ENCODE data around the gene ATP5ME. TPM values are rescaled to one million over a fixed set of nuclear protein-coding genes. Genes with fewer than 3 reads are reported as not detected.
A peak's percentile ranks its signal among the peaks of the same experiment; 100 is the strongest.

ATP5ME gene
- total RNA-seq, 1 donor from 2014 or later = 224 TPM

DNA sequence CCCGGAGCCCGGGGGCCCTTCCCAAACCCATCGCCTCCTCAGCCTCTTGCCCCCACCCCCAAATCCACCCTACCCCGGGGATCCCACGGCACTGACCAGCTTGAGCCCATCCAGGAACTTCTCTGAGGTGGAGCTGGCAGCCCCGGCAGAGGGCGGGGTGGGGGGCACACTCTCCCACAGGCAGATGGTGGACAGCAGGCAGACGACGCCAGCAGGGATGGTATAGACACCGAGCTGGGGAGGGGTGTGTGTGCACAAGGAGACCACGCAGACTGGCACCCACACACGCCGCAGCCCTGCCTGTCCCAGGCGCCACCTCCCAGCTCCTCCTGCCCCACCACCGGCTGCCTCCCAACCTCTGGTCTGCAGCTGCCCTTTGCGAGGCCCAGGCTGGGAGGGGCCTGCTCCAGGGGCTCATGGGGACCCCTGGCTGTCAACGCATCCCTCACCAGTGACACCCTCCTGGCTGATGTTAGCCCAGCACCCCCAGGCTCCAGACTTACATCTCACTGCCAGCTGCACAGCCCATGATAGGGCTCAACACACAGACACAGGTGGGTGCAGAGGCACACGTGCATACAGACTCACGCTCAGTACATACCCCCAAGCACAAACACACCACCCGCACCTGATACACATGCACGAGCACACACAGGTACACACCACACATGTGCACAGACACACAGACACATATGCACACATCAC is 10.7 kb upstream of the ATP5ME start:
- no peaks in the 10 kb centered on the region for H3K36me3 Mint-ChIP-seq (ENCODE audit: low read depth)
- H3K27me3 Mint-ChIP-seq (ENCODE audit: insufficient read depth) = peaks cover 3% of the 10 kb centered on the region
- no peak overlapping the region for H3K27ac Mint-ChIP-seq
- H3K4me3 Mint-ChIP-seq = no peak overlapping the region
- no peak for DNase-seq (ENCODE audit: low spot score)
- intact Hi-C loops (cut with micrococcal nuclease) = no loop called here
- H3K9me3 Mint-ChIP-seq = no peaks in the 10 kb centered on the region
- H3K4me1 Mint-ChIP-seq (ENCODE audit: low read depth) = no peaks in the 10 kb centered on the region

DNA sequence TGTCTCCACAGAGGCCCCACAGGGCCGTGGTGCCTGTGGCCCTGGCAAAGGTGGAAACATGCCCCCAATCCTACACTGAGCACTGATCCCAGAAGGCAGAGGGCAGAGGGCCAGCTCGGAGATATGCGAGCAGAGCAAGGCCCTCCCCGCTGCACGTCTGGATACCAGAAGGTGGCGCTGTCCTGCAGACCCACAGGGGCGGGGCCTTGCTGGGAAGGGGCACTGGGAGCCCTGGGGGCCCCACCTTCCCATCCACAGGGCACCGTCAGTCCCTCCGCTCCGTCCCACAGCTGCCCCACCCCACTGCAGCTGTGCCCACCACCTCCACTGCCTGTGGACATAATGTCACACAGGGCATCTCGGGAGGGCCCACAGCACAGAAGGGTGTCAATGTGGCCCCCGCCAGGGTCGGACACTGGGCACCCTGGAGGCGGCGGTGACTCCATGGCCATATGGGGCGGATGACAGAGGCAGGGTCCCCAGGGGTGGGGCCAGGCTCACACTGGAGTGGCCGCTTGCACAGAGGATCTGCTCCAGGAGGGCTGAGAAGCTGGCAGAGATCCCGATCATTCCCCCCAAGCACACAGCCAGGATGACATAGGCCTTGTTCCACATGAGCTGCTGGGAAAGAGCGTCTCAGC is 10.0 kb upstream of the ATP5ME start:
- Mint-ChIP-seq H3K27ac (no peak overlapping the region), H3K4me1 (ENCODE audit: low read depth) (no peaks in the 10 kb centered on the region), H3K9me3 (no peaks in the 10 kb centered on the region), H3K36me3 (ENCODE audit: low read depth) (no peaks in the 10 kb centered on the region), H3K27me3 (ENCODE audit: insufficient read depth) (peaks cover 3% of the 10 kb centered on the region), H3K4me3 (no peak overlapping the region)
- DNase-seq (ENCODE audit: low spot score) = peak; percentile 37
- intact Hi-C loops (cut with micrococcal nuclease) = no loop called here

DNA sequence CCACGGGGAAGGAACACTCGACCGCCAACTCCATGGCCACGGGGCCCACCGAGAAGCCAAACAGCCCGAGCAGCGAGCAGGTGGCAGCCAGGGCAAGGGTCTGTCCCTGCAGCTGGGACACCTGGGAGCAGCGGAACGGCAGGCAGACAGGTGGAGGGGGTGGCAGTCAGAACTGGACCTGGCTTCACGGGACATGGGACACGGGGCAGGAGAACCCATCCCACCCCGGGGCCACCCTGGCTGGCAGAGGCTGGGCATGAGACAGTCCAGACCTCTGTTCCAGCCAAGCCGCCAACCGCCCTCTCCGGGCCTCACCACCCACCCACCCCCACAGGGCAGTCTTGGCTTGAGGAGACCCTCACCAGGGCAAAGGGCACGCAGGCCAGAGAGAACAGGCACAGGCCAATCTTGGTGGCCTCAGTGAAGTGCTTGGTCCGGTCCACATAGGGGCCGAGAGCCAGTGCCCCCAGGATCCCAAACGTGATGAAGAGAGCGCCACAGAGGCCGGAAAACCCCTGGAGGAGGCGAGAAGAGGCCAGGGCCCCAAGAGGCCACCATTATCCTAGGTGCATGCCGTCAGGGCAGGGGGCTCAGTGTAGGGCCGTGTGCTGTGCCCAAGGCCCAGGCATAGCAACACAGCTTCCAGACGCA is 9.3 kb upstream of the ATP5ME start:
- Mint-ChIP-seq H3K4me3 (no peak overlapping the region), H3K36me3 (ENCODE audit: low read depth) (no peaks in the 10 kb centered on the region), H3K9me3 (no peaks in the 10 kb centered on the region), H3K4me1 (ENCODE audit: low read depth) (no peaks in the 10 kb centered on the region), H3K27me3 (ENCODE audit: insufficient read depth) (no peaks in the 10 kb centered on the region), H3K27ac (no peak overlapping the region)
- DNase-seq (ENCODE audit: low spot score) = no peak
- intact Hi-C loops (cut with micrococcal nuclease) = no loop called here

DNA sequence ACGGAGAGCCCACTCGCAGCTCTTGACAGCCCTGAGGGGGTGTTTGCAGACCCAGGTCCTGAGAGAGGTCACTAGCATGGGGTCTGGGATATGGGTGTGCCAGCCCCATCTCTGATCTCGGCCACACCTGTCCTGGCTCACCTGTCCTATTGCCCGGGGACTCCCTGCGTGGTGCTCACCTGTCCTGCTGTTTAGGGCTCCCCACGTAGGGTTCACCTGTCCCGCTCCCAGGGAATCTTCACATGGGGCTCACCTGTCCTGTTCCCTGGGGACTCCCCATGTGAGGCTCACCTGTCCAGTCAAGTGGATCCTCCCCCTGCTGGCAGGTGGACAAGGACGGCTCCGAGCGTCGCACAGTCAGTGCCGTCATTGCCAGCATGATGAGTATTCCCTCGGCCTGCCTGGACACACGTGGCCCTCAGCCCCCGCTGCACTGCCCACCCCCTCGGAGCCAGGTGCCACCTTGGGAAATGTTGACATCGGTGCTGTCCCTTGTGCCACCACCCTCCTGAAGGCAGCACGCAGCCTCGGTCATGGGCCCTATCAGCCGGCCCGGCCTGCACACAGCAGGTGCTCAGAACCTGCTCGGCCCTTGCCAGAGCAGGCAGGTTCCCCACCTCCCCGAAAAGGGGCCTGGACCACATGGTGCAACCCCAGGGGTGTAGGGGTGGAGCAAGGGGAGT is 8.6 kb upstream of the ATP5ME start:
- Mint-ChIP-seq H3K27me3 (ENCODE audit: insufficient read depth) (no peaks in the 10 kb centered on the region), H3K9me3 (no peaks in the 10 kb centered on the region), H3K36me3 (ENCODE audit: low read depth) (no peaks in the 10 kb centered on the region), H3K27ac (no peak overlapping the region), H3K4me1 (ENCODE audit: low read depth) (no peaks in the 10 kb centered on the region), H3K4me3 (no peak overlapping the region)
- no peak for DNase-seq (ENCODE audit: low spot score)
- intact Hi-C loops (cut with micrococcal nuclease) = no loop called here

DNA sequence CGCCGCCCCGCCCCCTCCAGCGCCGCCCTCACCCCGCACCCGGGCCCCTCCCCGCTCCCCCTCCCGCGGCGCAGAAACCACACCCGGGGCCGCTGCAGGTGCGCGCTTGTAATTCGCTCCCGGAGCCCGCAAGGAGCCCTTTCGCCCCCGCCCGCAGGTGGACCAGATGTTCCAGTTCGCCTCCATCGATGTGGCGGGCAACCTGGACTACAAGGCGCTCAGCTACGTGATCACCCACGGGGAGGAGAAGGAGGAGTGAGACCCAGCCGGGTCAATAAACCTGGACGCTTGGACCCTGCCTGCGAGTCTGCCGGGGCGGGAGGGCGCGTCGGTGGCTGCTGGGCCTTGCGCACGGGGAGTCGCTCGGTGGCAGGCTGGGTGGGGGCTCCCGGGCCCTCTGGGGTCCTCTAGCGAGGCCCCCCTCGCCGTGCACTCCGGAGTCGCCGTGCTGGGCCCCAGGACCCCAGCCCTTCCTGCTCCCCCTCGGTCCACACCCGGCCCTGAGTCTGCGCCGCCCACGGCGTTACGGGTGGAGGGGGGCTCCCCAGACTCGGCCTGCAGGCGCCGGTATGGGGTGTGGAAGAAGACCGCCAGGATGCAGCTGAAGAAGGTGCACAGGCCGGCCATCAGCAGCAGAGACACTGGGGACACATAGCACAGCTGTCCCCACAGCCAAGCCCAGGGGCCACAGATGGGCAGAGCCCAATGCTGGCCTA is 7.8 kb upstream of the ATP5ME start:
- no peaks in the 10 kb centered on the region for H3K27me3 Mint-ChIP-seq (ENCODE audit: insufficient read depth)
- no peaks in the 10 kb centered on the region for H3K9me3 Mint-ChIP-seq
- no peak overlapping the region for H3K27ac Mint-ChIP-seq
- no peak overlapping the region for H3K4me3 Mint-ChIP-seq
- intact Hi-C loops (cut with micrococcal nuclease) = loop anchor here (1.0 to 2.0 kb wide), 2 partner anchors 23 to 101 kb away; partner anchors contain the start of gene PCGF3
- no peak for DNase-seq (ENCODE audit: low spot score)
- H3K4me1 Mint-ChIP-seq (ENCODE audit: low read depth) = no peaks in the 10 kb centered on the region
- H3K36me3 Mint-ChIP-seq (ENCODE audit: low read depth) = no peaks in the 10 kb centered on the region

DNA sequence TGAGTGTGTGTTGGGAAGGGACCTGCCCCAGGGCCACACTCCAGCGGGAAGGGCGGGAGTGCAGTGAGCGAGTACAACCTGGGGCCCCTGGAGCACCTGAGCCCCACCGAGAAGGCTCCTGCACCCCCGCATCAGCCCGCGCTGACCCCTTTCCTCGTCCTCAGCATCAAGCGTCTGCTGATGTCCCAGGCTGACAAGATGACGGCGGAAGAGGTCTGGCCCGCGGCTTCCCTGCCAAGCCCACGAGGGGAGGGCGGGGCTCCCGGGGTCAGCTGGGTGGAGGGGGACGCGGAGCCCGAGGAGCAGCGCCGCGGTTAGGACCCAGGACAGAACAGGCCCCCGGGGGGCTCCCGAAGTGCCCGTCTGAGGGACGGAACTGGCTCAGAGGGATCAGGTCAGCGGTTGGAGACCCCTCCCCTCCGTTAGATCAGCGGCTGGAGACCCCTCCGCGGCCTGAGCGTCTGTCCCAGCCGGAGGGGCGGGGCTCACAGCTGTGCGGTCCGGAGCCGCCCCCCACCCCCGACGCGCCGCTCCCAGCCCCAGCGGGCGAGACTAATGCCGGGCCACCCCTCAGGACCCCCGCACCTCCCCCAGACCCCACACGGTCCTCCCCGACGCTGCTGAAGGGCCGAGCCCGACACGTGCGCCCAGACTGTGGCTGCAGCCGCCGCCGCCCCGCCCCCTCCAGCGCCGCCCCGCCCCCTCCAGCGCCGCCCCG is 7.0 kb upstream of the ATP5ME start:
- Mint-ChIP-seq H3K9me3 (no peaks in the 10 kb centered on the region), H3K27ac (no peak overlapping the region), H3K36me3 (ENCODE audit: low read depth) (no peaks in the 10 kb centered on the region), H3K4me1 (ENCODE audit: low read depth) (no peaks in the 10 kb centered on the region), H3K4me3 (peak overlapping the region; percentile 68), H3K27me3 (ENCODE audit: insufficient read depth) (no peaks in the 10 kb centered on the region)
- DNase-seq (ENCODE audit: low spot score) = peak; percentile 48
- intact Hi-C loops (cut with micrococcal nuclease) = loop anchor here (1.0 to 2.0 kb wide), 2 partner anchors 24 to 102 kb away; partner anchors contain the start of gene PCGF3

DNA sequence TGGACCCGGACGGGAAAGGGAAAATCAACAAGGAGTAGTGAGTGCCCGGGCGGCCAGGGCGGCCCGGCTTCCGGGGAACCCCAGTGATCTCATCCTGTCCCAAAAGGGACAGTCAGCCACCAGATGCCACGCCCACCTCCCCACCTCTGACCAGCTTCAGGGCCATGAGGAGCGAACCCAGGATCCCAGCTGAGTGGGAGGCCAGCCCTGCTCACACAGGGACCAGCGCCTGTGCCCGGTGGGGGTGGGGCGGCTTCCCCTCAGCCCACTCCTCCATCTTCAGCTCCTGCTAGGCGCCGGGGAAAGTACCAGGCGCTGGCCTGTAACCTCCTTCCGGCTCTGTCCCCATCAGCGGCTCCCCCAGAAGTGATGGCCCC is 6.5 kb upstream of the ATP5ME start:
- Mint-ChIP-seq H3K27ac (no peak overlapping the region), H3K9me3 (no peaks in the 10 kb centered on the region), H3K4me3 (peak overlapping the region; percentile 68), H3K36me3 (ENCODE audit: low read depth) (no peaks in the 10 kb centered on the region), H3K4me1 (ENCODE audit: low read depth) (no peaks in the 10 kb centered on the region), H3K27me3 (ENCODE audit: insufficient read depth) (no peaks in the 10 kb centered on the region)
- no peak for DNase-seq (ENCODE audit: low spot score)
- intact Hi-C loops (cut with micrococcal nuclease) = loop anchor here (2.0 kb wide), 1 partner anchor 102 kb away; no protein-coding TSS in a partner anchor

DNA sequence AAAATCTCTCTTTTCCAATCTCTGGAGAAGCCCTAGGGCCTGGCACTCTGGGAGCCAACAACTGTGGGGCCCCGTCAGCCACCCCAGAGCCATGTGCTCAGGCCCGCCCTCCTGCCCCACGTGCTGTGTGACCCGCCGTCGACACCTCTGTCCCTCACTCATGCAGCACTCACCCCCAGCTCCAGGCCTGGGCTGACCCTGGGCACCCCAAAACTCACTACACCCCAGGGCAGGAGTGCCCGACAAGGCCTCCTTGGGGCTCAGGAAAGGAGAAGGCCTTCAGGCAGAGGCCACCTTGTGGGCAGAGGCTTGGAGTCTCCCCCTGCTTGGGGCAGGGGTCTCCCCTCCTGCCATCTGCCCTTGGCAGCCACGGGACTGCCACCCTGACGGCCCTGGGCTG is 6.0 kb upstream of the ATP5ME start:
- DNase-seq (ENCODE audit: low spot score) = no peak
- Mint-ChIP-seq H3K27me3 (ENCODE audit: insufficient read depth) (no peaks in the 10 kb centered on the region), H3K27ac (no peak overlapping the region), H3K4me1 (ENCODE audit: low read depth) (no peaks in the 10 kb centered on the region), H3K36me3 (ENCODE audit: low read depth) (no peaks in the 10 kb centered on the region), H3K4me3 (peak overlapping the region; percentile 30), H3K9me3 (no peaks in the 10 kb centered on the region)
- intact Hi-C loops (cut with micrococcal nuclease) = loop anchor here (2.0 kb wide), 1 partner anchor 103 kb away; no protein-coding TSS in a partner anchor

DNA sequence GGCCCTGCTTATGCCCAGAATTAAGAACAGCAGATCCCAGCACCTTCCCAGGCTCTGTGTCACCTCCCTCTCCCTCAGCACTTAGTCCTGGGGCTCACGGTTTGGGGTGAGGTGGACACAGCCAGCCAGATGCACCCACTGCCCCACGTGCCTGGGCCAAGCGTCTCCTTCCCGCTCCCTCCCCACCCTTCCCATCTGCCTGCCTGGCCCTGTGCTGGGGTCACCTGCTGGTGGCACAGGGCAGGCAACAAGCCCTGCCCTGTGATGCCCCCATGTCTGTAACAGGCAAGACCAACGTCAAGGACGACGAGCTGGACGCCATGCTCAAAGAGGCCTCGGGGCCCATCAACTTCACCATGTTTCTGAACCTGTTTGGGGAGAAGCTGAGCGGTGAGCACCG is 5.6 kb upstream of the ATP5ME start:
- no peak for DNase-seq (ENCODE audit: low spot score)
- no peaks in the 10 kb centered on the region for H3K36me3 Mint-ChIP-seq (ENCODE audit: low read depth)
- no peaks in the 10 kb centered on the region for H3K4me1 Mint-ChIP-seq (ENCODE audit: low read depth)
- no peaks in the 10 kb centered on the region for H3K27me3 Mint-ChIP-seq (ENCODE audit: insufficient read depth)
- intact Hi-C loops (cut with micrococcal nuclease) = loop anchor here (2.0 kb wide), 1 partner anchor 103 kb away; no protein-coding TSS in a partner anchor
- no peak overlapping the region for H3K27ac Mint-ChIP-seq
- H3K9me3 Mint-ChIP-seq = no peaks in the 10 kb centered on the region
- H3K4me3 Mint-ChIP-seq = no peak overlapping the region

DNA sequence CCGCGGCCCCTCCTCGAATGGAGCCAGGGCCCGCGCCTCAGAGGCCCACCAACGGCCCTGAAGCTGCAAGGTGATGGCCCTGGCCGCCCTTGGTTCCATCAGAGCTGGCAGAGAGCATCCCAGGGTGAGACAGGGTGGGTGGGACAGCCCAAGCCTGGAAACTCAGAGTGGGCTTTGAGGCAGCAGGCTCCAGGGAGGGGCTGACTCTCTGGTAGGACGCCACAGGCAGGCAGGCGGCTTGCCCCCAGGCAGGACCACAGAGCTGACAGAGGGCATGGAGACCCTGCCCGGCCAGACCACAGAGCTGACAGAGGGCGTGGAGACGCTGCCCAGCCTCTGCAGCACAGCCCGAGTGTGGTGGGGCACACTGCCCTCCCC is 5.0 kb upstream of the ATP5ME start:
- no peaks in the 10 kb centered on the region for H3K4me1 Mint-ChIP-seq (ENCODE audit: low read depth)

DNA sequence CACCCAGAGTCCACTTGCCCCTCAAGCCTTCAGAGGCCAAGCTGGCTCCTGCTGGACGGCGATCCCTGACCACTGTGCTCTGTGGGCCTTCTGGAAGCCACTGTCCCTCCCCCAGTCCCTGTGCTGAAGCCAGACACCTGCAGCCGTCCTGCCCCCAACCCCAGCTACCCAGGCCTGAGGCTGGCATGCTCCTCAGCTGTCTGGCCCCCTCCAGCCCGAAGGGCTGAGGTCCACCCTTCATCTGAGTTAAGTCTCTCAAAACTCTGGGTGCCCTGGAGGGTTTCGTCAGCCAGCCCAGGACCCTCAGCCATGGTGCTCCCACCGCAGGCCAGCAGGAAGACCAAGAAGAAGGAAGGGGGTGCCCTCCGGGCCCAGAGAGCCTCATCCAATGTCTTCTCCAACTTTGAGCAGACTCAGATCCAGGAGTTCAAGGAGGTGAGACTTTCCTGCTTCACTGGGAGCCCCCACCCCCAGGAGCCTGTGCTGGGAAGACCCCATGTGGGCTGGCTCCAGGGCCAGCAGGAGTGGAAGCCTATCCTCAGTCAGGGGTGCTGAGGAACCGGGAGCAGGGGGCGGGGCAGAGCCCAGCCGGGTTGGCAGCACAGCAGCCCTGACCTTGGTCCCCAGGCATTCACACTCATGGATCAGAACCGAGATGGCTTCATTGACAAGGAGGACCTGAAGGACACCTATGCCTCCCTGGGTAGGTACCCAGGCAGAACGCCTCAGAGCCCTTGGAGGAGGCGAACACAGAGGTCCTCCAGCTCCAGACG is 4.4 kb upstream of the ATP5ME start:
- no peaks in the 10 kb centered on the region for H3K36me3 Mint-ChIP-seq (ENCODE audit: low read depth)
- H3K4me3 Mint-ChIP-seq = no peak overlapping the region
- no peak for DNase-seq (ENCODE audit: low spot score)
- peaks cover under 1% of the 10 kb centered on the region for H3K4me1 Mint-ChIP-seq (ENCODE audit: low read depth)
- intact Hi-C loops (cut with micrococcal nuclease) = no loop called here
- no peaks in the 10 kb centered on the region for H3K27me3 Mint-ChIP-seq (ENCODE audit: insufficient read depth)
- no peaks in the 10 kb centered on the region for H3K9me3 Mint-ChIP-seq
- no peak overlapping the region for H3K27ac Mint-ChIP-seq

More for the DNA sequence above, 5.0 kb upstream of the ATP5ME start:
- DNase-seq (ENCODE audit: low spot score) = no peak
- no peak overlapping the region for H3K27ac Mint-ChIP-seq
- no peak overlapping the region for H3K4me3 Mint-ChIP-seq
- no peaks in the 10 kb centered on the region for H3K27me3 Mint-ChIP-seq (ENCODE audit: insufficient read depth)
- H3K9me3 Mint-ChIP-seq = no peaks in the 10 kb centered on the region
- H3K36me3 Mint-ChIP-seq (ENCODE audit: low read depth) = no peaks in the 10 kb centered on the region
- intact Hi-C loops (cut with micrococcal nuclease) = no loop called here
